Naive thymus-derived CD4-positive, alpha-beta T cell (primary cell): ENCODE results near the gene CABCOCO1. TPM values are rescaled to one million over a fixed set of nuclear protein-coding genes. Genes with fewer than 3 reads are reported as not detected.

ENCODE experiments used
- ATAC-seq: fragments of 150-1000 bp; cut with Tn5 transposase; 2 replicates; pipeline ENCODE4 v1.10.0; 2021; ENCODE audit warnings: mild to moderate bottlenecking, moderate library complexity
- CTCF ChIA-PET: fragments of 350-600 bp; sonication (Branson Sonifier 250); formaldehyde crosslinking; loops from one replicate; lab custom pipeline; 2021; ENCODE audit warnings: antibody characterized with exemption; lab: Charles Lee
- POLR2A ChIA-PET: fragments of 350-600 bp; sonication (Branson Sonifier 250); formaldehyde crosslinking; loops from one replicate; lab custom pipeline; 2021; ENCODE audit warnings: antibody characterized with exemption, inconsistent platforms; lab: Charles Lee
- DNase-seq, 9 donors: peaks; one replicate each; pipeline versions ENCODE4 v3.0.0 to v3.0.0-alpha.2; 2020 to 2022; ENCODE audit warnings: mixed read lengths in 1 of 9
- H3K27ac ChIP-seq: one replicate; pipeline ENCODE4 v1.7.0; 2013; ENCODE audit warnings: mild to moderate bottlenecking, low read depth, low read length, moderate library complexity
- H3K27me3 ChIP-seq, 2 donors: one replicate each; pipeline ENCODE4 v1.7.0; 2013; ENCODE audit warnings: low read length in 2 of 2, mild to moderate bottlenecking in 2 of 2, moderate library complexity in 2 of 2; ENCODE audit not compliant: control insufficient read depth in 2 of 2, insufficient read depth in 2 of 2
- H3K36me3 ChIP-seq, 3 experiments: 1 replicate in 2 of 3; 2 replicates in 1 of 3; pipeline ENCODE4 v1.7.0; 2013; ENCODE audit warnings: low read length in 3 of 3, mild to moderate bottlenecking in 3 of 3, moderate library complexity in 1 of 3; ENCODE audit not compliant: insufficient read depth in 3 of 3, control insufficient read depth in 2 of 3
- H3K4me1 ChIP-seq, 2 donors: one replicate each; pipeline ENCODE4 v1.7.0; 2013; ENCODE audit warnings: low read length in 2 of 2, mild to moderate bottlenecking in 2 of 2, moderate library complexity in 1 of 2; ENCODE audit not compliant: control insufficient read depth in 2 of 2, insufficient read depth in 2 of 2
- H3K4me3 ChIP-seq: 2 replicates; pipeline ENCODE4 v1.7.0; 2013; ENCODE audit warnings: mild to moderate bottlenecking, low read length
- H3K9me3 ChIP-seq, 3 experiments: 1 replicate in 2 of 3; 2 replicates in 1 of 3; pipeline ENCODE4 v1.7.0; 2013; ENCODE audit warnings: low read length in 3 of 3; ENCODE audit not compliant: control insufficient read depth in 2 of 3
- H3K27ac Mint-ChIP-seq, 9 donors: one replicate each; pipeline ENCODE4 v1.8.0; 2020 to 2022; ENCODE audit warnings: mixed read lengths in 9 of 9, mild to moderate bottlenecking in 8 of 9, moderate library complexity in 5 of 9, inconsistent platforms in 2 of 9
- H3K27me3 Mint-ChIP-seq, 5 donors: one replicate each; pipeline ENCODE4 v1.8.0; 2021 to 2022; ENCODE audit warnings: mixed read lengths in 5 of 5, mild to moderate bottlenecking in 1 of 5
- H3K36me3 Mint-ChIP-seq, 5 donors: one replicate each; pipeline ENCODE4 v1.8.0; 2020 to 2022; ENCODE audit warnings: mixed read lengths in 5 of 5, mild to moderate bottlenecking in 3 of 5, inconsistent platforms in 1 of 5
- H3K4me1 Mint-ChIP-seq, 7 donors: one replicate each; pipeline ENCODE4 v1.8.0; 2020 to 2022; ENCODE audit warnings: mixed read lengths in 7 of 7, mild to moderate bottlenecking in 3 of 7, inconsistent platforms in 1 of 7
- H3K4me3 Mint-ChIP-seq, 10 donors: one replicate each; pipeline ENCODE4 v1.8.0; 2020 to 2022; ENCODE audit warnings: mild to moderate bottlenecking in 10 of 10, mixed read lengths in 10 of 10, moderate library complexity in 6 of 10, inconsistent platforms in 2 of 10
- H3K9me3 Mint-ChIP-seq, 11 donors: one replicate each; pipeline ENCODE4 v1.8.0; 2020 to 2022; ENCODE audit warnings: mixed read lengths in 11 of 11, mild to moderate bottlenecking in 4 of 11, inconsistent platforms in 1 of 11, moderate library complexity in 1 of 11
- intact Hi-C, 2 donors: fragments of 100-400 bp; cut with micrococcal nuclease; formaldehyde crosslinking; loops; one replicate each; pipeline ENCODE4 v1.15.1; 2023
- polyA plus RNA-seq, 2 donors: library from polyadenylated mRNA; unstranded; fragments of 300-500 nt; fragmentation: Illumina TruSeq; gene quantifications; one replicate each; pipeline ENCODE4 v1.2.3, GENCODE V29; 2021
- total RNA-seq, 6 experiments: library from RNA in 5 of 6; stranded (reverse) in 5 of 6; gene quantifications; 1 replicate in 5 of 6; 2 replicates in 1 of 6; pipeline ENCODE4 v1.2.3 and lab custom pipeline; 2021 to 2026

The CABCOCO1 gene
- total and polyA plus RNA-seq, 7 experiments from 2014 or later, result not detected

- Histone ChIP-seq H3K4me1 (no peaks in the 10 kb centered on the region), H3K27me3 (no peaks in the 10 kb centered on the region), H3K9me3 (no peaks in the 10 kb centered on the region), H3K36me3 (no peaks in the 10 kb centered on the region), H3K4me3 (no peak overlapping the region), H3K27ac (no peak overlapping the region)
- H3K36me3 Mint-ChIP-seq, result no peaks in the 10 kb centered on the region
- peaks cover 0 to under 1% (median 0%) of the 10 kb centered on the region in 7 donors for H3K4me1 Mint-ChIP-seq
- no peak for ATAC-seq
- ChIA-PET CTCF (no interaction called here), POLR2A (no interaction called here)
- peaks cover 0 to 21% (median 16%) of the 10 kb centered on the region in 5 donors for H3K27me3 Mint-ChIP-seq
- no peak for DNase-seq
- no peaks in the 10 kb centered on the region for H3K9me3 Mint-ChIP-seq
- H3K27ac Mint-ChIP-seq, result peak overlapping the region in 1 of 9 donors; percentile 16
- intact Hi-C loops, result no loop called here
- no peak overlapping the region for H3K4me3 Mint-ChIP-seq
Measured at GRCh38 chr10:61628875-61629513, 33.7 kb upstream of the CABCOCO1 start.

- POLR2A ChIA-PET, result no interaction called here
Measured at GRCh38 chr10:61629576-61629975, 33.2 kb upstream of the CABCOCO1 start.

GRCh38 chr10:61632057-61632670 is 30.6 kb upstream of the CABCOCO1 start:
- no peak for DNase-seq
- Mint-ChIP-seq H3K27ac (no peak overlapping the region), H3K27me3 (peaks cover 0 to 16% (median 10%) of the 10 kb centered on the region in 5 donors), H3K9me3 (no peaks in the 10 kb centered on the region), H3K4me1 (no peaks in the 10 kb centered on the region), H3K36me3 (no peaks in the 10 kb centered on the region), H3K4me3 (no peak overlapping the region)
- H3K9me3 ChIP-seq, result no peaks in the 10 kb centered on the region
- ChIA-PET CTCF (no interaction called here), POLR2A (no interaction called here)
- intact Hi-C loops, result no loop called here
- H3K4me3 ChIP-seq, result no peak overlapping the region
- no peaks in the 10 kb centered on the region for H3K27me3 ChIP-seq
- H3K4me1 ChIP-seq, result no peaks in the 10 kb centered on the region
- no peak overlapping the region for H3K27ac ChIP-seq
- ATAC-seq, result no peak
- no peaks in the 10 kb centered on the region for H3K36me3 ChIP-seq

More at GRCh38 chr10:61629576-61629975, 33.2 kb upstream of the CABCOCO1 start:
- Mint-ChIP-seq H3K36me3 (no peaks in the 10 kb centered on the region), H3K27me3 (peaks cover 0 to 25% (median 16%) of the 10 kb centered on the region in 5 donors), H3K9me3 (no peaks in the 10 kb centered on the region), H3K4me1 (no peaks in the 10 kb centered on the region), H3K4me3 (no peak overlapping the region), H3K27ac (no peak overlapping the region)
- no peaks in the 10 kb centered on the region for H3K36me3 ChIP-seq
- no peaks in the 10 kb centered on the region for H3K4me1 ChIP-seq
- H3K4me3 ChIP-seq, result no peak overlapping the region
- no peak overlapping the region for H3K27ac ChIP-seq
- ATAC-seq (no peak), DNase-seq (no peak)
- intact Hi-C loops, result no loop called here
- no peaks in the 10 kb centered on the region for H3K9me3 ChIP-seq
- CTCF ChIA-PET, result no interaction called here
- H3K27me3 ChIP-seq, result no peaks in the 10 kb centered on the region

- ChIA-PET CTCF (no interaction called here), POLR2A (no interaction called here)
- H3K4me3 Mint-ChIP-seq, result no peak overlapping the region
Measured at GRCh38 chr10:61633665-61634064, 29.1 kb upstream of the CABCOCO1 start.

GRCh38 chr10:61634746-61635145 is 28.0 kb upstream of the CABCOCO1 start:
- Histone ChIP-seq H3K4me3 (no peak overlapping the region), H3K9me3 (no peaks in the 10 kb centered on the region), H3K27me3 (no peaks in the 10 kb centered on the region), H3K27ac (no peak overlapping the region), H3K4me1 (no peaks in the 10 kb centered on the region), H3K36me3 (no peaks in the 10 kb centered on the region)
- DNase-seq, result no peak
- Mint-ChIP-seq H3K9me3 (peaks cover 0 to under 1% (median 0%) of the 10 kb centered on the region in 11 donors), H3K4me3 (no peak overlapping the region), H3K4me1 (no peaks in the 10 kb centered on the region), H3K36me3 (no peaks in the 10 kb centered on the region), H3K27ac (no peak overlapping the region), H3K27me3 (peaks cover 0 to 8% (median 3%) of the 10 kb centered on the region in 5 donors)
- ChIA-PET POLR2A (no interaction called here), CTCF (no interaction called here)
- no peak for ATAC-seq
- intact Hi-C loops, result no loop called here

More at GRCh38 chr10:61633665-61634064, 29.1 kb upstream of the CABCOCO1 start:
- intact Hi-C loops, result no loop called here
- H3K4me1 ChIP-seq, result no peaks in the 10 kb centered on the region
- ATAC-seq, result no peak
- Mint-ChIP-seq H3K4me1 (no peaks in the 10 kb centered on the region), H3K27ac (no peak overlapping the region), H3K27me3 (peaks cover 0 to 7% (median 6%) of the 10 kb centered on the region in 5 donors), H3K9me3 (no peaks in the 10 kb centered on the region), H3K36me3 (no peaks in the 10 kb centered on the region)
- no peak for DNase-seq
- H3K27ac ChIP-seq, result no peak overlapping the region
- no peaks in the 10 kb centered on the region for H3K36me3 ChIP-seq
- no peaks in the 10 kb centered on the region for H3K9me3 ChIP-seq
- no peaks in the 10 kb centered on the region for H3K27me3 ChIP-seq
- H3K4me3 ChIP-seq, result no peak overlapping the region

- Histone ChIP-seq H3K4me3 (no peak overlapping the region), H3K4me1 (no peaks in the 10 kb centered on the region), H3K9me3 (no peaks in the 10 kb centered on the region), H3K36me3 (no peaks in the 10 kb centered on the region), H3K27ac (no peak overlapping the region), H3K27me3 (no peaks in the 10 kb centered on the region)
- ChIA-PET CTCF (no interaction called here), POLR2A (no interaction called here)
- intact Hi-C loops, result no loop called here
- DNase-seq, result no peak
- no peaks in the 10 kb centered on the region for H3K4me1 Mint-ChIP-seq
- peaks cover 0 to 2% (median 0%) of the 10 kb centered on the region in 11 donors for H3K9me3 Mint-ChIP-seq
- no peak overlapping the region for H3K27ac Mint-ChIP-seq
- H3K27me3 Mint-ChIP-seq, result peaks cover 0 to 15% (median 7%) of the 10 kb centered on the region in 5 donors
- no peak for ATAC-seq
- no peak overlapping the region for H3K4me3 Mint-ChIP-seq
- no peaks in the 10 kb centered on the region for H3K36me3 Mint-ChIP-seq
Measured at GRCh38 chr10:61635471-61635870, 27.3 kb upstream of the CABCOCO1 start.

- Histone ChIP-seq H3K27ac (no peak overlapping the region), H3K9me3 (no peaks in the 10 kb centered on the region), H3K4me1 (no peaks in the 10 kb centered on the region), H3K4me3 (no peak overlapping the region), H3K36me3 (no peaks in the 10 kb centered on the region), H3K27me3 (no peaks in the 10 kb centered on the region)
- H3K36me3 Mint-ChIP-seq, result no peaks in the 10 kb centered on the region
- no peak for DNase-seq
- H3K27ac Mint-ChIP-seq, result no peak overlapping the region
- no peak overlapping the region for H3K4me3 Mint-ChIP-seq
- ChIA-PET CTCF (no interaction called here), POLR2A (no interaction called here)
- peaks cover 0 to 16% (median 8%) of the 10 kb centered on the region in 5 donors for H3K27me3 Mint-ChIP-seq
- H3K4me1 Mint-ChIP-seq, result no peaks in the 10 kb centered on the region
- intact Hi-C loops, result no loop called here
- peaks cover 0 to 2% (median 0%) of the 10 kb centered on the region in 11 donors for H3K9me3 Mint-ChIP-seq
- ATAC-seq, result no peak
Measured at GRCh38 chr10:61635932-61636331, 26.8 kb upstream of the CABCOCO1 start.
